PC-3 (cell line): ENCODE measurements around the gene LMAN2. TPM values are rescaled to one million over a fixed set of nuclear protein-coding genes. Genes with fewer than 3 reads are reported as not detected.
"Not testable (repeated sequence)": the region's sequence is repeated elsewhere in the genome, so short reads cannot be mapped to it uniquely, and the experiment has no call there.

ENCODE experiments used
- ATAC-seq: fragments of 200-7000 bp; cut with Tn5 transposase; 2 replicates; pipeline ENCODE4 v1.9.1; 2020; ENCODE audit warnings: mild to moderate bottlenecking, moderate library complexity
- BruUV-seq: library from RNA; stranded (reverse); fragments of 400-500 nt; replicated peaks from 2 replicates; lab custom pipeline; 2021; lab: Mats Ljungman, UMichigan
- CTCF ChIA-PET: fragments of 300-600 bp; sonication (Branson Sonifier 250); formaldehyde crosslinking; loops from one replicate; lab custom pipeline; 2022; ENCODE audit warnings: antibody characterized with exemption; lab: Charles Lee
- POLR2A ChIA-PET: fragments of 300-600 bp; sonication (Branson Sonifier 250); formaldehyde crosslinking; loops from one replicate; lab custom pipeline; 2022; ENCODE audit warnings: antibody characterized with exemption; ENCODE audit not compliant: unreplicated experiment; lab: Charles Lee
- DNase-seq: peaks from one replicate; pipeline ENCODE4 v3.0.0-alpha.2; 2015
- H2AFZ ChIP-seq: fragments of 300-600 bp; sonication (generic); 2 replicates; pipeline ENCODE4 v1.6.0; 2016; ENCODE audit warnings: antibody characterized with exemption, low read length
- H3F3A ChIP-seq: fragments of 300-600 bp; sonication (generic); one replicate; pipeline ENCODE4 v1.6.0; 2017; ENCODE audit warnings: antibody characterized with exemption, low read length, control low read depth, mild to moderate bottlenecking; ENCODE audit not compliant: unreplicated experiment
- H3K27ac ChIP-seq: fragments of 300-600 bp; sonication (generic); 2 replicates; pipeline ENCODE4 v1.5.1; 2016; ENCODE audit warnings: mild to moderate bottlenecking, low read length
- H3K27me3 ChIP-seq: fragments of 300-600 bp; sonication (generic); 2 replicates; pipeline ENCODE4 v1.6.1; 2016; ENCODE audit warnings: low read length, mixed read lengths
- H3K36me3 ChIP-seq: fragments of 300-600 bp; sonication (generic); 2 replicates; pipeline ENCODE4 v1.6.1; 2016; ENCODE audit warnings: low read depth, mixed run types, low read length, mixed read lengths
- H3K4me1 ChIP-seq: fragments of 300-600 bp; sonication (generic); 2 replicates; pipeline ENCODE4 v1.5.1; 2016; ENCODE audit warnings: low read length; ENCODE audit not compliant: insufficient read depth
- H3K4me2 ChIP-seq: fragments of 300-600 bp; sonication (generic); 2 replicates; pipeline ENCODE4 v1.6.0; 2016; ENCODE audit warnings: low read length
- H3K4me3 ChIP-seq: fragments of 300-600 bp; sonication (generic); 2 replicates; pipeline ENCODE4 v1.5.1; 2016; ENCODE audit warnings: mild to moderate bottlenecking, low read length, mixed read lengths
- H3K79me2 ChIP-seq: fragments of 300-600 bp; sonication (generic); 2 replicates; pipeline ENCODE4 v1.6.1; 2017; ENCODE audit warnings: low read length, mixed read lengths
- H3K9ac ChIP-seq: fragments of 300-600 bp; sonication (generic); 2 replicates; pipeline ENCODE4 v1.6.0; 2016; ENCODE audit warnings: mild to moderate bottlenecking, low read length
- H3K9me2 ChIP-seq: fragments of 300-600 bp; sonication (generic); replicated peaks from 2 replicates; pipeline ENCODE4 v1.6.1; 2016; ENCODE audit warnings: mixed run types, low read length, mixed read lengths
- H3K9me3 ChIP-seq: fragments of 300-600 bp; sonication (generic); 2 replicates; pipeline ENCODE4 v1.6.1; 2016; ENCODE audit warnings: low read length, mixed read lengths
- H4K20me1 ChIP-seq: fragments of 300-600 bp; sonication (generic); 2 replicates; pipeline ENCODE4 v1.6.1; 2016; ENCODE audit warnings: low read length, mixed read lengths
- CTCF ChIP-seq: fragments of 300-600 bp; sonication (generic); conservative IDR thresholded peaks from 2 replicates; pipeline ENCODE4 v1.5.1; 2017; ENCODE audit warnings: antibody characterized with exemption, low read depth, mild to moderate bottlenecking, low read length
- EZH2 ChIP-seq: fragments of 300-600 bp; sonication (generic); IDR thresholded peaks from one replicate; pipeline ENCODE4 v1.6.1; 2017; ENCODE audit warnings: antibody characterized with exemption, mild to moderate bottlenecking, low read length; ENCODE audit not compliant: unreplicated experiment
- EZH2phosphoT487 ChIP-seq: fragments of 300-600 bp; sonication (generic); IDR thresholded peaks from 2 replicates; pipeline ENCODE4 v1.6.1; 2018; ENCODE audit warnings: mild to moderate bottlenecking, antibody characterized with exemption, low read length, borderline replicate concordance
- intact Hi-C: fragments of 100-400 bp; cut with micrococcal nuclease; formaldehyde crosslinking; loops from 2 replicates; pipeline ENCODE4 v1.9.0; 2023
- total RNA-seq: library from RNA; depleted of rRNA; stranded (reverse); fragments of >200 nt; gene quantifications from 2 replicates; pipeline ENCODE4 v1.2.3, GENCODE V29; 2014

Gene LMAN2
- total RNA-seq, 1 experiment from 2014 or later = 310 TPM

GRCh38 chr5:177376107-177376506 lies 24.6 kb upstream of the LMAN2 start:
- BruUV-seq = no TSS peak
- DNase-seq (no peak), ATAC-seq (no peak)
- intact Hi-C loops = no loop called here
- no peak overlapping the region for H2AFZ ChIP-seq
- no peaks in the 10 kb centered on the region for H3K36me3 ChIP-seq
- no peaks in the 10 kb centered on the region for H4K20me1 ChIP-seq
- H3K9me2 ChIP-seq = no peaks in the 10 kb centered on the region
- H3K79me2 ChIP-seq = no peaks in the 10 kb centered on the region
- H3K27me3 ChIP-seq = no peaks in the 10 kb centered on the region
- ChIA-PET CTCF (no interaction called here), POLR2A (no interaction called here)
- H3K27ac ChIP-seq = no peak overlapping the region
- H3F3A ChIP-seq = no peaks in the 10 kb centered on the region
- H3K9me3 ChIP-seq = no peaks in the 10 kb centered on the region
- TF ChIP-seq CTCF (no peak), EZH2phosphoT487 (no peak), EZH2 (no peak)
- no peak overlapping the region for H3K9ac ChIP-seq
- no peak overlapping the region for H3K4me2 ChIP-seq
- peaks cover 14% of the 10 kb centered on the region for H3K4me1 ChIP-seq
- no peak overlapping the region for H3K4me3 ChIP-seq

GRCh38 chr5:177375516-177375915 lies 24.0 kb upstream of the LMAN2 start:
- H3K27ac ChIP-seq, H3K4me2 ChIP-seq, H3K36me3 ChIP-seq, H4K20me1 ChIP-seq, H3K4me3 ChIP-seq, intact Hi-C loops, ATAC-seq, H3K9me2 ChIP-seq, H3K9ac ChIP-seq, DNase-seq, H3K9me3 ChIP-seq, H3K79me2 ChIP-seq, CTCF ChIA-PET, H2AFZ ChIP-seq, H3F3A ChIP-seq, H3K27me3 ChIP-seq, POLR2A ChIA-PET, BruUV-seq: not testable (repeated sequence)
- peaks cover 14% of the 10 kb centered on the region for H3K4me1 ChIP-seq

GRCh38 chr5:177374211-177374610 lies 22.7 kb upstream of the LMAN2 start:
- H3K79me2 ChIP-seq = no peaks in the 10 kb centered on the region
- no peaks in the 10 kb centered on the region for H3K27me3 ChIP-seq
- H3F3A ChIP-seq = no peaks in the 10 kb centered on the region
- no peaks in the 10 kb centered on the region for H4K20me1 ChIP-seq
- DNase-seq (no peak), ATAC-seq (no peak)
- H3K4me3 ChIP-seq = no peak overlapping the region
- ChIA-PET CTCF (no interaction called here), POLR2A (no interaction called here)
- H3K9ac ChIP-seq = no peak overlapping the region
- no TSS peak for BruUV-seq
- H3K9me2 ChIP-seq = no peaks in the 10 kb centered on the region
- no peaks in the 10 kb centered on the region for H3K36me3 ChIP-seq
- no peak overlapping the region for H3K4me2 ChIP-seq
- H3K27ac ChIP-seq = no peak overlapping the region
- no peak for TF ChIP-seq EZH2phosphoT487
- TF ChIP-seq CTCF = no peak
- no peak for TF ChIP-seq EZH2
- H3K9me3 ChIP-seq = no peaks in the 10 kb centered on the region
- H2AFZ ChIP-seq = no peak overlapping the region
- peaks cover 10% of the 10 kb centered on the region for H3K4me1 ChIP-seq
- intact Hi-C loops = no loop called here
